Activated naive CD4-positive, alpha-beta T cell treated with Interleukin-2 at 50 U/mL for 16 hours (primary cell): ENCODE data around the gene HADHA.

Experiments
- DNase-seq: peaks from one replicate; pipeline ENCODE4 v3.0.0-alpha.2; 2020

HADHA gene

DNA sequence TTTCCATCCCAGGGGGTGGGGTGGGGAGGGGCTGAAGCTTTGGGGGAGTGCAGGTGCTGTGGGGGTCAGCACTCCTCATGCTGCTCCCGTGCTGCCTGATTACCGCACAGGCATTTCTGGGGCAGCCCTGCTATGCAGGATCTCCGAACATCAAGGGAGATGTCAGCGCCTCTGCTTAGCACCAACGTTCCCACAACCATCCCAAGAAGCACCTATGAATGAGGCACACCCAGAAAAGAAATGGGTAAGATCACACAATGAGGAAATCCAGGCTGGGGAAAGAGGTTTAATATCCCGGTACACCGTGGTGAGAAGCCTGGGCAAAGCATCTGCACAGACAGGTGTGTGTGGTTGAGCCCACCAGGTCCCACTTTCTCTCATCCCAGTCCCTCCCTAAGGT lies 54.1 kb downstream of the HADHA start:
- DNase-seq, result no peak

DNA sequence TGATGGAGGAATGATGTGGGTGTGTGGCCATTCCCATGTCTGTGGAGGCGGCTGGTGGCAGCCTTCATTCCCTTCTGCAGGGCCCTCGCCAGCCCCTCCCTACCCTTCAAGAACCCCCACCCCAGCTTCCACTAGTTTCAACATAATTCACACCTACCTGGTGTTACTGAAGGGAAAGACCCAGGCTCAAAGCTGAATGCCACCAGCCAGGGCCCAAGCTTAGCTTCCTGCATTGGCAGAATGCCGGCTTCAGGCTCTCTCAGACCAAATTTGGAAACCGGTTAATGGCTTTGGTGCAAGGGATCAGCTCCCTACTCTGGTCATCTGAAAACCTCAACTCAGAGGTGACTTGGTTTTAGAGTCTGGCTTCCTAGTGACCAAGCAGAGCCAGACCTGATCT lies 54.7 kb downstream of the HADHA start:
- no peak for DNase-seq

DNA sequence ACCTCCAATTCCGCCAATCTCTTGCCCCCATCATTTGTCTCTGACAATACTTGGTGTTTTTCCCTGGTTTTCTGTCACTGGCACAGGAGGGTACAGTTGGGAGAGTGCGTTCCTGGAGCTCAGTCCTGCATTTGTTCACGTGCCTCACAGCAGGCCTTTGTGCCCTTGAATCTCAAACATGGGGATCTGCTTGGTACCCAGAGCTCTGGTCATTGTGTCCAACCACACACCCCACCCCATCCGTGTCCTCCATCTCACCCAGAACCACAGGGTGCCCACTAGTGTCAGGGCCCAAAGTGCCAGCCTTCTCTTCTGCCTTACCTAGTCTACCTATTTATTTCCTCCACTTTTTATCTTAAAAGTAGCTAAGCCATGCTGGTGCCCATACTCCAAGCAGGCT lies 55.3 kb downstream of the HADHA start:
- no peak for DNase-seq

DNA sequence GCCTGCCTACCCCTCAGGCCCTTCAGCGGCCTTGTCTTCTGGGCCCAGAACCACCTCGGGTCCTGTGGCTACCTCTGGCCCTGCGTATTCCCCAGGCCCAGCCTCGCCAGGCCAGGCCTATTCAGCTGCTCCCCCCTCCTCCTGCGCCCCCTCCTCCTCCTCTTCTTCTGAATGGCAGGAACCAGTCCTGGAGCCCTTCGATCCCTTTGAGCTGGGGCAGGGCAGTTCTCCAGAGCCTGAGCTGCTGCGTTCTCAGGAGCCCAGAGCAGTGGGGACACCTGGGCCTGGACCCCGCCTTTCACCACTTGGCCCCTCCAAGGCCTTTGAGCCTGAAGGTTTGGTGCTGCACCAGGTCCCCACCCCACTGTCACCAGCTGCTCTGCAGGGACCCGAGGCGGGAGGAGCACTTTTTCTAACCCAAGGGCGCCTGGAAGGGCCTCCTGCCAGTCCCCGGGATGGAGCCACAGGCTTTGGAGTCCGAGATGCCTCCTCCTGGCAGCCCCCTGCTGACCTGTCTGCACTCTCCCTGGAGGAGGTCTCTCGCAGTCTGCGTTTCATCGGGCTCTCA lies 56.8 kb downstream of the HADHA start:
- DNase-seq, result no peak

DNA sequence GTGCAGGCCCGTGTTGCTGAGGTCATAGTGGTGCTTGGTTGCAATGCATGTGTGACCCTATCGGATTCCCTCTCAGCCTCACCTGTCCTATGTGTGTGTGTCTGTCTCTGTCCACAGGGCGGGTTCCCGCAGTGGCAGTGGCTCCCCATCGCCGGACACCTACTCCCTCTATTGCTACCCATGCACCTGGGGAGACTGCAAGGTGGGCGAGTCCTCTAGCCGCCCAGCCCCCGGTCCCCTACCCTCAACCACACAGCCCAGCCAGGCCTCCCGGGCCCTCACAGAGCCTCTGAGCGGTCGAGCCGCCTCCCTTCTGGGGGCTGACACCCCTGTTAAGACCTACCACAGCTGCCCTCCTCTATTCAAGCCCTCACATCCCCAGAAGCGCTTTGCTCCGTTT lies 57.3 kb downstream of the HADHA start:
- no peak for DNase-seq

DNA sequence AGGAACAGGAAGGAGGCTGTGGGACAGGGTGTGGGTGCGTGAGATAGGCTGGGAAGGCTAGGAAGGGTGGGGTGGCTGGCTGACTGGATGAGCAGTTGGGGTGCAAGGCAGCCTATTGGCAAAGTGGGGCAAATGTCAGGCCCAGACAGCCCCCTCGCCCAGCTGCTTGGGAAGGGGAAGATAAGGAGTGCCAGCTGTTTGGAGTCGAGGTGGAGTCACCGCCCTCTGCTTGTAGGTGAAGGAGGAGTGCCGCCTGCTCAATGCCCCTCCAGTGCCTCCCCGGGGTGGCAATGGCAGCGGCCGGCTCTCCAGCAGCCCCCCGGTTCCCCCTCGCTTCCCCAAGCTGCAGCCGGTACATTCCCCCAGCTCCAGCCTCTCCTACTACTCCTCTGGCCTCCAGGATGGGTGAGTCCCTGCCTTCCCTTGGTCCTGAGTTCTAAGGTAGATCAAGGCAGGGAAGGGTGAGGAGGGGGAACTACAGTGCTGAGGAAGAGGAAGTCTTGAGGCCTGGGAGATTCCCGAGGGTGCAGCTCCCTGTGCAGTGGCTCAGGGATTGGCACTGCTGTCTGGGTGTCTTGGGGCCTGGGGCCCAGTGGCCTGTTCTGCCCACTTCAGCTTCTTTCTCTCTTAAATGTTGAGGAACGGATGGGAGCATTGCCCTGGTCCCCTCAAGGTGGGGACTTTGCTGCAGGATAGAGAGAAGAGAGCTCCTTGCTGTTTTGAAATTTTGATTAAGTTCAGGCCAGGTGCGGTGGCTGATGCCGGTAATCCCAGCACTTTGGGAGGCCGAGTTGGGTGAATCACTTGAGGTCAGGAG lies 58.3 kb downstream of the HADHA start:
- DNase-seq, result no peak

DNA sequence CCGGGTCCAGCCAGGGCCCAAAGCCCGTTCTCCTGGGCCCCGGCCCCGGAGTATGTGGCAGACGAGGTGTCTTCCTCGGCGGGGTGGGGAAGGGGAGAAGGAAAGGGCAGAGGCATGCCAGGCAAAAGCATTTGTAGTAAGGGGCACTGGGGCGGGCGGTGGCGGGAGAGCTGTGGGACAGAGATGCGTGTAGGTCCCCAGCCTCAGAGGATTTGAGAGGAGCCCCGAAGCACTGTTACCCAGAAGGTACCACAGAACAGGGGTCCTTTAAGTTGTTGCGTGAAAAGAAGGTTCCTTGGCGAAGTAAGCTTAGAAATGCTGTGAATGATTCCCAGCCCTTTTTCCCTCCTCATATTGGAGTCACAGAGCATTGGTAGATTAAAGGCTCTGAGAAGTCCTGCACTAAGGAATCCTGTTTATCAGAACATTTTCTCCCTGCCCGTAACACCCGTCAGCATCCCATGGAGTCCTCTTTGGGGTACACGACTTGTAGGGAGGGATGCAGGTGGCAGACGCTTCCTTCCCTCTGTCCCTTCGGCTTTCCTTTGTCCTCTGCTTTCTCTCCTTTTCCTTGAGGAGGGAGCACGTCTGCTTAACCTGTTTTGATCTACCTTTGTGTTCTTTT lies 59.0 kb downstream of the HADHA start:
- DNase-seq, result no peak

DNA sequence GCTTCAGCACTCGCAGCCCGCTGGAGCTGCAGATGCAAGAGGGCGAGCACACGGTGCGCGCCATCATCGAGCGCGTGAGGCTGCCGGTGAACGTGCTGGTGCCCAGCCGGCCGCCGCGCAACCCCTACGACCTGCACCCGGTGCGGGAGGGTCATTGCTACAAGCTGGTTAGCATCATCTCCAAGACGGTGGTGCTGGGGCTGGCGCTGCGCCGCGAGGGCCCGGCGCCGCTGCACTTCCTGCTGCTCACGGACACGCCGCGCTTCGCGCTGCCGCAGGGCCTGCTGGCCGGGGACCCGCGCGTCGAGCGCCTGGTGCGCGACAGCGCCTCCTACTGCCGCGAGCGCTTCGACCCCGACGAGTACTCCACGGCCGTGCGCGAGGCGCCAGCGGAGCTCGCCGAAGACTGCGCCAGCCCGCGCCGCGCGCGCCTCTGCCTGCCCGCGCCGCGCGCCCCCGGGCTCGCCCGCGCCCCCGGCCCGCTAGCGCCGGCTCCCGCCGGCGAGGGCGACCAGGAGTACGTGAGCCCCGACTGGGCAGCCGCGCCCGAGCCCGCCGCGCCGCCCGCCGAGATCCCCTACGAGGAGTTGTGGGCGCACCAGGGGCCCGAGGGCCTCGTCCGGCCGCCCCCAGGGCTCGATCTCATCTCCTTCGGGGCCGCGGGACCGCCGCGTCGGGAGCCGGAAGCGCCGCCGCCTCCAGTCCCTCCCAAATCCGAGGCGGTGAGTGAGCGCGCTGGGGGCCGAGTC lies 59.7 kb downstream of the HADHA start:
- peak; percentile 86 for DNase-seq

DNA sequence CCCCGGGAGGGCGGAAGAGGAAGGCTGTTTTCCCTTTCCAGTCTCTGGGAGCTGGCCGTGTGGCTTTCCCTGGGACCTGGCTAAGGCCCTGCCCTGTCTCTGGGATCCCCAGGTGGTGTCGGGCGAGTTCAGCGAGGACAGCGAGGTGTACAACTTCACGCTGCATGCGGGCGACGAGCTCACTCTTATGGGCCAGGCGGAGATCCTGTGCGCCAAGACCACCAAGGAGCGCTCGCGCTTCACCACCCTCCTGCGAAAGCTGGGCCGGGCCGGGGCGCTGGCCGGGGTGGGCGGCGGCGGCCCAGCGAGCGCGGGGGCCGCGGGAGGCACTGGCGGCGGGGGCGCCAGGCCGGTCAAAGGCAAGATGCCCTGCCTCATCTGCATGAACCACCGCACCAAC lies 60.3 kb downstream of the HADHA start:
- DNase-seq, result no peak

DNA sequence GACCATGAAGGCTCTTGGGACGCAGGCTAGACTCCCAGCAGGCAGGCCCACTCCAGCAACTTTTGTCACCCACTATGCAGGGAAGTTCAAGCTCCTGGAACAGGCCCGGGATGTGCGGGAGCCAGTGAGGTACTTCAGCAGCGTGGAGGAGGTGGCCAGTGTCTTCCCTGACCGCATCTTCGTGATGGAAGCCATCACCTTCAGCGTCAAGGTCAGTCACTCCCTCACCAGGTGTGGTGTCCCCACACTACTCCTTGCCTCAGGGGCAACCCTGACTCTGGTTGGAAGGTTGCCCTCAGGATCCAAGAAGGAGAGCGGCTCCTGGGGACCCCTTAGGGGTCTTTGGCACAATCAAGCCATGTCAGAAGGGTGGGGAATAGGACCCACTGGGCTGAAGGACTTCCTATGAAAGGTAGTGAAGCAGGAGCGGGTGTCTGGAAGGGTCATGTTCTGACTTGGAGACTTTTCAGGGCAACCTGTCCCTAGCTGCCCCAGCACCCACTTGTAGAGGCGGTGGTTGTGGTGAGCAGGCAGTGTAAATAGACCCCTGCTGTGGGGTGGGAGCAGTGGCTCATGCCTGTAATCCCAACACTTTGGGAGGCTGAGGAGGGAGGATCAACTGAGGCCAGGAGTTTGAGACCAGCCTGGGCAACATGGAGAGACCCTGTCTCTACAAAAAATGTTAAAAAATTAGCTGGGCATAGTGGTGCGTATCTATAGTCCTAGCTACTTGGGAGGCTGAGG lies 61.4 kb downstream of the HADHA start:
- DNase-seq, result no peak

DNA sequence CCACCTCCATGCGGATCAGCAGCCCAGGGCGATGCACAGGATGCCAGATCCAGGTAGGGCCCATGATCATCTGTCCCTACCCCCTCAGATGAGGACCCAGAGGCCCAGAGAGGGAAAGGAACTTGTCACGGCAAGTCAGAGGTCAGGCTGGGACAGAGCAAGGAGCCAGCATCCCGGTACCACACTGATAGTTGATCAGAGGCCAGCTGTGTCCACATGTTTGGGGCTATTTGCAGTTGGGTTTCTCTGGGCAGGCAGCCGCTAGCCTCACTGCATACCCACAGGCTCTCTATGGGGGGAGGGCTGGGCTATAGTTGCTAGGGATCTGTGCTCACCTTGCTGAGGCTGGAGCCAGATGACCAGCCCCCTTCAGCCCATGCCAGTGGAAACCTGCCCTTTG lies 62.0 kb downstream of the HADHA start:
- DNase-seq, result no peak

DNA sequence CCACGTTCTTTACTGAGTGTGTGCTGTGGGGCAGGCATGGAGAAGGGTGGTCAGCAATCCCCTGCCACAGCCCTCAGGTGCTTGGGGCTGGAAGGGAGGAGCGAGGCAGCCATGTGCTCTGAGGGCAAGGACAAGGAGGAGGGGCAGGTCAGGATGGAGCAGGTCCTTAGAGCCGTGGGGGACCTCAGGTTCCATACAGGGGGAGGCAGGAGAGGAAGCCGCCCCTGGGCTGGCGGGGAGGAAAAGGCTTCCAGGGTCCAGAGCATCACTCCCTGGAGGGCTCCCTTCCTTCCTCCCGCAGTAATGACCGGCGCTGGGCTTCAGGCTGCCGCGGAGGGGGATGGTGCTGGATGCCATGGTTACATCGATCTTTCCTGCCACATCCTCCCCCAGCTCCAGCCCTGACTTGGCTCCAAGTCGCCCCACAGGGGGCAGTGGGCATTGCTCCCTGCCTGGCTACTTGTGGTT lies 65.0 kb downstream of the HADHA start:
- no peak for DNase-seq

DNA sequence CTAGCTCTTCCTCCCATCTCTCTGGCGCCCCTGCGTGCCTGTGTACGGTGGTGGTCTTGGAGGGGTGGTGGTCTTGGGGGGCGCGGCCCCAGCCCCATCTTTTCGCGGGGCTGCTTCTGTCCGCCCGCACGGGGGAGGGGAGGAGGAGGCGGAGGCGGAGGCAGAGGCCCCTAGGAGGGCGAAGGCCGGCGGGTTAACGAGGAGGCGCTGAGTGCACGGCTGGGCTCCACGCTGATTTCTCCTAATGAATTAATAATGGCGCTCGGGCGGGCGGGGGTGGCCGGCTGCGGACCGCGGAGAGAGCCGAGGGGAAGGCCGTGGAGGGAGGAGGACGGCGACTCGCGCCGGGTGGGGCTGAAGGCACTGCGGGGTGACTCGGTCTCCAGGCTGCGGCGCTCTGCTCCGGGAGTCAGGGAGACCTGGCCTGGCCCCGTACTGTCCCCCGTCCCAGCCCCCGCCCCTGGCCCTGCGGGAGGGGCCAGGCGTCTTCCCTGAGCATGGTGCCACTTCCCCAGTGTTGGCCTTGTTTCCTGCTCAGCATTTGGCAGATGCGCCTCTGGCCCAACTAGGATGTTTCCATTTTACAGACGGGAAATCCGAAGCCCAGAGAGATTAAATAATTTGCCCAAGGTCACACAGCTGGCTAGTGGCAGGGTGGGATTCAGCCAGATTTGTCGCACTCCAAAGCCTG lies 65.5 kb downstream of the HADHA start:
- peak; percentile 7 for DNase-seq

DNA sequence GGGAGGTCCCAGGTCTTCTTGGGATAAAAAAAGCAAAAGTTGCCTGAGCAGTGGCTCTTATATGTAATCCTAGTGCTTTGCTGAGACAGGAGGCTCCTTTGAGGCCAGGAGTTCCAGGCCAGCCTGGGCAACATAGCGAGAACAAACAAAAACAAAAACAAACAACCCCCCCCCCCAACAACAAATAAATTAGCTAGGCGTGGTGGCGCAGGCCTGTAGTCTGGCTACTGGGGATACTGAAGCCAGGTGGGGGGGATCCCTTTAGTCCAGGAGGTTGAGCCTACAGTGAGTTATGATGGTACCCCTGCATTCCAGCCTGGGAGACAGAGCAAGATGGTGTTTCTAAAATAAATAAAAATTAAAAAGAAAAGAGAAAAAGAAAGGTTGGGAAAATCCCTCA lies 66.2 kb downstream of the HADHA start:
- no peak for DNase-seq

DNA sequence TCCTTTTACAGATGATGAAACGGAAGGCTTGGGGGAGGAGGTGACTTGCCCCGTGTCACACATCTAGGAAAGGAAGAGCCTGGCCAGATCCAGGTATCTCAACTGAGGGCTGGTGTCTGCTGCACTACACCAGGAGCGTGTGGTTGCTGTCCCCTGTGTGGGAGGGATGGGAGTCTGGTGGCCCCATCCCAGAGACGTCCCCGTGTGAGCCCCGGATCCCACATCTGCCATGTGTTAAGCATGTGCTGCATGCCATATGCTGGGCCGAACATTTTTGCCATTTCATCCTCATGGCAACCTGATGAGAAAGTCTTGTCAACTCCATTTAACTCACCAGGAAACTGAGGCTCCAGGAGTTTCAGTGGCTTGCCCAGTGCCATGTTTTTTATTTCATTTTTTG lies 67.3 kb downstream of the HADHA start:
- no peak for DNase-seq

DNA sequence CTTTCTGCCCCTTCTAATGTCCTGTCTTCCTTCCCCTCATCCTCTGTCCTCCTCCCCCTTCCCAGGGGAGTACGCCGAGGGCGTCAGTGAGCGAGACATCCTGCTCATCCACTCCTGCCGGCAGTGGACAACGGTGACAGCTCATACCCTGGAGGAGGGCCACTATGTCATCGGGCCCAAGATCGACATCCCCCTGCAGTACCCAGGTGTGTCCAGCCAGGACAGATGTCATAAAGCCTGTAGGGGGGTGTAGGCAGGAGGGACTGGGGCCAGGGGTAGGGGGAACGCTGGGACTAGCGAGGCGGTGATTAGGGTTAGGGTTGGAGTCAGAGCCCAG lies 68.2 kb downstream of the HADHA start:
- DNase-seq, result no peak

DNA sequence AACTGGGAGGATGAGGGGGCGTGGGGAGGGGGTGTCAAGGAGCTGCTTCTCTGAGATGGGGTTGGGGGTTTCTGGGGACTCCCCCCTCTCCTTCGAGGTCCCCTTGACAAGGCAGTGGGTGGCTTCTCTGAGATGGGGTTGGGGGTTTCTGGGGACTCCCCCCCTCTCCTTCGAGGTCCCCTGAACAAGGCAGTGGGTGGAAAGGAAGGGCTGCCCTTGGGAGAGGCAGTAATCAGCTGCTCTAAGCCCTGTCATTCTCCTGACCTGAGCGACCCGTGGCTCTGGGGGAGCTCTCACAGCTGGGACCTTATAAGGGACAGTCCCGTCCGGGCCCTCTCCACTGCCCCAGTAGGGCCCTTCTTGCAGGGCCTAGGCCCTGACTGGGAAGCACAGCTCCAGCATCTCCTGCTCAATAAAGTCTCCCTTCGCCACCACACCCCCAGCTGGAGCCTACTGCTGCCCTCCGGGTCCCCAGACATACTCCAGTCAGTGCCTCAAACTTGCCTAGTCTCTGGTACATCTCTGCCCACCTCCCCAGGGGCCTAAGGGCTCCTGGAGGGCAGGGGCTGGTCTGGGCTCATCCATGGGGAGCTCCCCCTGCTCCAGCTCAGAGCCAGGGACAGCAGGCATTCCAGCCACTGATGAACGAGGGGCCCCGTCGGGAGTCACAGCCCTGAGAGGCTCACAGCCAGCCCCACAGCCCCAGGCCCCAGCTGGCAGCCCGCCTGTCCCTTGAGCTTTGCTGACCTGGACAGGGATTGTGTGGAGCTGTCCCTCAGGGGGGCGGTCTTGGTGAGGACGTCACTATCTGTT lies 68.8 kb downstream of the HADHA start:
- DNase-seq, result no peak

DNA sequence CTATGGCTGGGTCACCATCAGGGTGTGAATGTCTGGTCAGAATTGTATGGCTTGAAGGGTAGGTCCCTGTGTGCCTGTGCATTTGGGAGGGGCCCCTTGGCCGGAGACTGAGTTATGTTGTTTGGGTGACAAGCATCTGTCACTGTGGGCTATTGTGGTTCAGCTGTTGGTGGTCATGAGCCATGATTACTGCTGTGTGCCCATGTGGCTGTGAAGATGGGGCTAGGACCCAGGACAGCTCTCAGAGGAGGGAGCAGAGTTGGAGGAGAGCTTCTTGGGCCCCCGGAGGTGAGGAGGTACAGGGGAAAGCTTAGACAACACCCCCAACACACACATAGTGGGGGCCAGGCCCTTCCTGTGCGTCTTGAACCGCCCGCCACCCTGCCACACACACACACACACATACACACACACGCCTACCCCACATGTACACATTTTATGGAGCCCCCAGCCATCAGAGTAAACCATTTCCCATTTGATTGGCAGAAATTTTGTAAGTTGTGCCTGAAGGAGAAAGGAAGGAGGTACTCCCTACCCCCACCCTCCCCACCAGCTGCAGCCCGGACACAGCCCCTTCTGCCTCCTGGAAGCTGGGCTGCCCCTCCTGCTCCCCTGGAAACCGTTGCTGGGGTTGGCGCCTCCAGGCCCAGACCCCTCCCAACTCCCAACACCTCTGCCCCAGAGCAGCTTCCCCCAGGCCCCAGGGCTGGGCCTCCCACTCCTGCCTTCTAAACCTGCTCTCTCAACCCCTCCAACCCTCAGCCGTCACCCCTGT lies 69.6 kb downstream of the HADHA start:
- DNase-seq, result no peak

DNA sequence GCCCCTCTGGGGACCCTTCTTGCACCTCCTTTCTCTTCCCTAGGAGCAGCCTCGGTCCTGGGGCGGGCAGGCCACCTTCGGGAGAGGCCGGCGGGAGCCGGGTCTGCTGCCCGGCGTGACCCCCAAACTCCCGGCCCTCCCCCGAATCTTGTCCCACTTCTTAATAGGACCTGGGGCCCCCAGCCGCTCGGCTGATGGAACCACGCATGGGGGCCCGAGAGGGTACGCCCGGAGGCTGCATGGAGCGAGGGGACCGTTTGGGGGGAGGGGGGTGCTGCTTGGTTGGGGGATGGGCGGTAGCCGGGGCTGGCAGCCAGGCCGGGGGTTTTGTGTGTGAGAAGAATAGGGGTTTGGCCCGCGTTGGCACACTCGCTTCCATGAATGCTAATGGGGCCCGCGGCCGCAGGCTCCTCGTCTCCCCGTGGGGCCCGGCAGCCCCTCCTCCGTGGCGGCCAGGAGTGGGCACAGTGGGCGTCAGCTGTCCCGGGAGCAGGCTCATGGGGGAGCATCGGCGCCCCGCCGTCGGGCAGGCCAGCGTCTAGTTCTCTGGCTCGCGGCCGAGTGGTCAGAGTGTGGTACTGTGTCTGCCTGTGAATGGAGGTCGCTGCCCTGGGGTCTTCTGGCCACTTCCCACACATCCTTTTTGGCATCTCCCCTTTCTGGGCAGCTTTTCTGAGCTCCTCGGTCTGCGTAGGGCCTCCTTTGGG lies 70.5 kb downstream of the HADHA start:
- no peak for DNase-seq
